Subcutaneous adipose tissue (tissue), 4 donors: ENCODE measurements around the gene TRIM34. TPM values are rescaled to one million over a fixed set of nuclear protein-coding genes. Genes with fewer than 3 reads are reported as not detected.

ENCODE experiments used
- CTCF ChIP-seq: fragments of 450-650 bp; IDR thresholded peaks from one replicate; pipeline ENCODE4 v1.5.1; 2016; ENCODE audit warnings: low read depth, mild to moderate bottlenecking, control low read depth, antibody characterized with exemption, moderate library complexity
- total RNA-seq, 4 donors: library from RNA; depleted of rRNA; stranded (reverse); fragments of >200 nt; gene quantifications; one replicate each; pipeline ENCODE4 v1.1.0, GENCODE V29; 2016

TRIM34 gene
- total RNA-seq, 4 donors from 2014 or later = 4.1 to 12.1 (median 8.1) TPM

- TF ChIP-seq CTCF = no peak
Observed at GRCh38 chr11:5625281-5625680, 480 bp downstream of the TRIM34 start.

DNA sequence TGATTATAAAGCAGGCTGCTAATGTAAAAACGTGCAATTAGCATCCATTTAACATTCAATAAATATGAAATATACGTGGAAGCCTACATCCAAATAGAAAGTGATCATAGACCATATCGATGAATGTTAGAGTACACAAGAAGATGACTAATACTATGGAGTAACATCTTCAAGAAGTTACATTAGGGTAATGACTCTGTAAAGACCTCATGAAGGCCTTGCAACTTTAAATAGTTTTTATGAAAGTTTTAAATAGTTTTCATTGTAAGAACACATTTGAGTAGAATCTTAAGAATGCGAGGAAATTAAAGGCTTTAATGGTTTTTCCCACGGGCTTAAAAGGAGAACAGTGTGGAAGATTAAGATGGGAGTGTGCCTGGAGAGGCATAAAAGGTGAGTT is 1.4 kb downstream of the TRIM34 start:
- no peak for TF ChIP-seq CTCF

DNA sequence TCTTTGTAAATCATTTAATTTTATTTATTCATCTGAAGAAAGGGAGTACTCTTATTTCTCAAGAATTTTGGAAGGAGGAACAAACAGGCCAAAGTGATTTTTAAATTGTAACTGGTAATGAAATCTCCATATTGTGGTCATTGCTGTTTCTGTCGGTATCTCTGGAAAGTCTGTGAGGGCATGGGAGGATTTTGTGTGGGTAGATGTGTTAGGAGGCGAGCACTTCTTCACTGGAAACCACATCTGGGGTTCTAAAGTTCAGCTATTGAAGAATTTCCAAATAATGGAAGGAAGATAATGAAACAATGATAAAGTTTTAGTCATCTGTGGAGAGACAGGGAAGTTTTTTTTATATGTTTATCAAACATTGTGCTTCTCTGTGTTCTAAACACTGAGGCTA is 6.6 kb downstream of the TRIM34 start:
- no peak for TF ChIP-seq CTCF

DNA sequence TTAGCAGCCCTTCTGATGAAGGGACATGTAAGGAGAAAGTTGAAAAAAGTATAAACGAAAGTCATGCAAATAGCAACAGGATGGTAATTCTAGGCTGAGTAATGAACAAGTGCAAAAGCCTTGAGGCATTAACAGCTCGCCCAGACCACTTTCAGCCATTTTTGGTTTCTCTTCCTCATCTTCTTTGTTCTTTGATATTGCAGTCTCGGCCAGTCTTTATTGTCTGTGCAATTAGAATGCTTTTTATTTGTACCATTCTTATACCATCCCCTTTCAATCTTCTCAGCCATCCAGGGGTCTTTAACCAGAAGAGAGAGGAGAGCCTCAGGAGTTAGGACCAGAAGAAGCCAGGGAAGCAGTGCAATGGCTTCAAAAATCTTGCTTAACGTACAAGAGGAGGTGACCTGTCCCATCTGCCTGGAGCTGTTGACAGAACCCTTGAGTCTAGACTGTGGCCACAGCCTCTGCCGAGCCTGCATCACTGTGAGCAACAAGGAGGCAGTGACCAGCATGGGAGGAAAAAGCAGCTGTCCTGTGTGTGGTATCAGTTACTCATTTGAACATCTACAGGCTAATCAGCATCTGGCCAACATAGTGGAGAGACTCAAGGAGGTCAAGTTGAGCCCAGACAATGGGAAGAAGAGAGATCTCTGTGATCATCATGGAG is 7.3 kb downstream of the TRIM34 start:
- no peak for TF ChIP-seq CTCF

- TF ChIP-seq CTCF = no peak
Observed at GRCh38 chr11:5639953-5640352, 15.2 kb downstream of the TRIM34 start.

DNA sequence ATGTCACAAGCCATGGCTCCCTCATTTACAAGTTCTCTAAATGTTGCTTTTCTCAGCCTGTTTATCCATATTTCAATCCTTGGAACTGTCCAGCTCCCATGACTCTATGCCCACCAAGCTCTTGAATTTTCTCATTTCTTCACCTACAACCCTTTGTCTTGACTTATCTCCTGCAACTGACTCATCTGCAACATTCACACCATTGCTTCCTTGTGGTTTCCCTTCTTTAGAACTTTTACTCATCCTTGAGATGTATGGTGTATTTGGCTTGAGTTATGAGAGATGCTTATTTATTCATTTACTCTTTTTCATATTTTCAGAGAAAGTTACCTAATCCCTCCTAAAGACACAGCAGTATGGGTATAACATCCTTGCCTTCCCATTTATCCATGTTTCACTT is 18.8 kb downstream of the TRIM34 start:
- no peak for TF ChIP-seq CTCF

GRCh38 chr11:5646139-5646538 is 21.3 kb downstream of the TRIM34 start:
- TF ChIP-seq CTCF = no peak
